ENCODE data around the gene HOXC11.

Gene HOXC11

GRCh38 chr12:53954694-53955035, 18.3 kb upstream of the HOXC11 start, which contains the start of gene HOXC12:
TSS of gene HOXC12 (plus strand) at chr12:53954903. CDS start at chr12:53954930, 27 bp downstream.
- no peaks in the 10 kb centered on the region for H3K79me2 ChIP-seq (ENCODE audit: insufficient read depth, low read depth)
- no peaks in the 10 kb centered on the region for H4K20me1 ChIP-seq (ENCODE audit: insufficient read depth)
- no peak within 1 kb of the TSS for H3K4me2 ChIP-seq

GRCh38 chr12:53955036-53955775, 17.7 kb upstream of the HOXC11 start:
- Histone ChIP-seq H3K79me2 (ENCODE audit: insufficient read depth, low read depth) (no peaks in the 10 kb centered on the region), H3K27ac (no peak overlapping the region), H3K4me1 (ENCODE audit: low read depth, poor library complexity, severe bottlenecking) (no peaks in the 10 kb centered on the region), H3K27me3 (ENCODE audit: insufficient read depth, low read depth) (peaks cover 98% of the 10 kb centered on the region), H2AFZ (ENCODE audit: low read depth) (no peak overlapping the region), H3K4me2 (no peak overlapping the region), H3K4me3 (IDR thresholded peaks at IDR 0.05; ENCODE audit: insufficient read depth, low read depth, low read length) (no peak overlapping the region), H3K9ac (no peak overlapping the region), H4K20me1 (ENCODE audit: insufficient read depth) (no peaks in the 10 kb centered on the region), H3K36me3 (ENCODE audit: insufficient read depth) (no peaks in the 10 kb centered on the region)
- no peak for TF ChIP-seq CTCF (conservative IDR thresholded peaks at IDR 0.05; ENCODE audit: low read depth, low read length)

More at GRCh38 chr12:53954694-53955035, 18.3 kb upstream of the HOXC11 start, which contains the start of gene HOXC12:
- Histone ChIP-seq H3K9ac (no peak within 1 kb of the TSS), H3K27ac (no peak within 1 kb of the TSS), H2AFZ (ENCODE audit: low read depth) (no peak within 1 kb of the TSS), H3K36me3 (ENCODE audit: insufficient read depth) (no peaks in the 10 kb centered on the region), H3K4me1 (ENCODE audit: low read depth, poor library complexity, severe bottlenecking) (no peaks in the 10 kb centered on the region), H3K27me3 (ENCODE audit: insufficient read depth, low read depth) (peaks cover 98% of the 10 kb centered on the region), H3K4me3 (IDR thresholded peaks at IDR 0.05; ENCODE audit: insufficient read depth, low read depth, low read length) (no peak within 1 kb of the TSS)
- TF ChIP-seq CTCF (conservative IDR thresholded peaks at IDR 0.05; ENCODE audit: low read depth, low read length), result no peak

- Histone ChIP-seq H3K36me3 (ENCODE audit: insufficient read depth) (no peaks in the 10 kb centered on the region), H3K27me3 (ENCODE audit: insufficient read depth, low read depth) (peaks cover 98% of the 10 kb centered on the region), H3K79me2 (ENCODE audit: insufficient read depth, low read depth) (no peaks in the 10 kb centered on the region), H4K20me1 (ENCODE audit: insufficient read depth) (no peaks in the 10 kb centered on the region), H2AFZ (ENCODE audit: low read depth) (no peak overlapping the region), H3K4me3 (IDR thresholded peaks at IDR 0.05; ENCODE audit: insufficient read depth, low read depth, low read length) (no peak overlapping the region), H3K9ac (no peak overlapping the region), H3K27ac (no peak overlapping the region), H3K4me2 (no peak overlapping the region), H3K4me1 (ENCODE audit: low read depth, poor library complexity, severe bottlenecking) (no peaks in the 10 kb centered on the region)
- no peak for TF ChIP-seq CTCF (conservative IDR thresholded peaks at IDR 0.05; ENCODE audit: low read depth, low read length)
These were observed 17.1 kb upstream of the HOXC11 start for GRCh38 chr12:53955776-53956250.

GRCh38 chr12:53956251-53956887, 16.6 kb upstream of the HOXC11 start:
- no peak overlapping the region for H2AFZ ChIP-seq (ENCODE audit: low read depth)

More at GRCh38 chr12:53956251-53956887, 16.6 kb upstream of the HOXC11 start:
- Histone ChIP-seq H3K27me3 (ENCODE audit: insufficient read depth, low read depth) (peaks cover 98% of the 10 kb centered on the region), H3K27ac (no peak overlapping the region), H3K4me2 (no peak overlapping the region), H3K4me3 (IDR thresholded peaks at IDR 0.05; ENCODE audit: insufficient read depth, low read depth, low read length) (no peak overlapping the region), H3K4me1 (ENCODE audit: low read depth, poor library complexity, severe bottlenecking) (no peaks in the 10 kb centered on the region), H4K20me1 (ENCODE audit: insufficient read depth) (no peaks in the 10 kb centered on the region), H3K36me3 (ENCODE audit: insufficient read depth) (no peaks in the 10 kb centered on the region), H3K9ac (no peak overlapping the region), H3K79me2 (ENCODE audit: insufficient read depth, low read depth) (no peaks in the 10 kb centered on the region)
- no peak for TF ChIP-seq CTCF (conservative IDR thresholded peaks at IDR 0.05; ENCODE audit: low read depth, low read length)
